LNCaP clone FGC (cell line): ENCODE results near the gene NUDT4.

Experiments used
- DNase-seq: peaks from one replicate; pipeline ENCODE4 v3.0.0-alpha.2; 2011; ENCODE audit warnings: low read depth
- H3K4me3 ChIP-seq: 2 replicates; pipeline ENCODE4 v1.5.1; 2011; ENCODE audit warnings: mild to moderate bottlenecking, low read depth, low read length, control low read depth
- CTCF ChIP-seq: IDR thresholded peaks from 2 replicates; pipeline ENCODE4 v1.5.1; 2012; ENCODE audit warnings: mild to moderate bottlenecking; ENCODE audit not compliant: control insufficient read depth, insufficient read depth; ENCODE audit errors: extremely low read depth

The NUDT4 gene

GRCh38 chr12:93402333-93403311, 24.9 kb downstream of the NUDT4 start:
- no peak for DNase-seq
- TF ChIP-seq CTCF = no peak
- no peak overlapping the region for H3K4me3 ChIP-seq

GRCh38 chr12:93403988-93404803, 26.5 kb downstream of the NUDT4 start:
- TF ChIP-seq CTCF = no peak
- no peak for DNase-seq
- no peak overlapping the region for H3K4me3 ChIP-seq

GRCh38 chr12:93404961-93405849, 27.5 kb downstream of the NUDT4 start:
- no peak overlapping the region for H3K4me3 ChIP-seq
- TF ChIP-seq CTCF = no peak
- no peak for DNase-seq

GRCh38 chr12:93407054-93407962, 29.6 kb downstream of the NUDT4 start:
- no peak overlapping the region for H3K4me3 ChIP-seq
- no peak for TF ChIP-seq CTCF
- no peak for DNase-seq

- TF ChIP-seq CTCF = no peak
- no peak overlapping the region for H3K4me3 ChIP-seq
- no peak for DNase-seq
Measured at GRCh38 chr12:93407963-93408283, 30.2 kb downstream of the NUDT4 start.
